GM13976 (cell line): ENCODE data around the gene PLCB1.

Experiments
- DNase-seq: peaks from one replicate; pipeline ENCODE4 v3.0.0; 2012; ENCODE audit warnings: low spot score
- in situ Hi-C: fragments of 300-500 bp; cut with MboI; formaldehyde crosslinking; loops from one replicate; pipeline ENCODE4 v1.12.0; 2022; ENCODE audit warnings: low sequenced_read_pairs, mixed read lengths, inconsistent platforms; ENCODE audit not compliant: unreplicated experiment
- TF ChIP-seq, protein P1 (sequence below): IDR thresholded peaks from 2 replicates; pipeline ENCODE4 v1.5.1; 2012; ENCODE audit warnings: borderline replicate concordance, mild to moderate bottlenecking; ENCODE audit not compliant: insufficient read depth; ENCODE audit errors: extremely low read depth, missing control alignments, control extremely low read depth

The PLCB1 gene

DNA sequence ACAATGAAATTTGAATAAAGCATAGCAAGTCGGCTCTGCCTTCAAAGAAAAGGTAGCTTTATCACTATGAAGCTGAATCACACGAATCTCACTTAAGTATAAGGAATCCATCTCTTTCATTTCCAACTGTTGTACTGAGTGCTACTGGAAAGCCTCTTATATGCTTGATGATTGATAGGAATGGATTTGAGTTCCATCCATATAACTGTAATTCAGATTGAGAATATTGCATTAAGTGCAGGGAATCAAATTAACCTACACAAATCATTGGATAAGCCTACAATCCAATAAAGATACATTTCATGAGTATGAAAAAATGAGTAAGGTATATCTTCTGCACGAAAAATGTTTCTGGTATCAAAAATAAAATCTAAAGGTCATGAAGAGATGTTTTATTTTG, 492.0 kb downstream of the PLCB1 start:
- in situ Hi-C loops: no loop called here
- no peak for DNase-seq
- TF ChIP-seq, protein P1, sequence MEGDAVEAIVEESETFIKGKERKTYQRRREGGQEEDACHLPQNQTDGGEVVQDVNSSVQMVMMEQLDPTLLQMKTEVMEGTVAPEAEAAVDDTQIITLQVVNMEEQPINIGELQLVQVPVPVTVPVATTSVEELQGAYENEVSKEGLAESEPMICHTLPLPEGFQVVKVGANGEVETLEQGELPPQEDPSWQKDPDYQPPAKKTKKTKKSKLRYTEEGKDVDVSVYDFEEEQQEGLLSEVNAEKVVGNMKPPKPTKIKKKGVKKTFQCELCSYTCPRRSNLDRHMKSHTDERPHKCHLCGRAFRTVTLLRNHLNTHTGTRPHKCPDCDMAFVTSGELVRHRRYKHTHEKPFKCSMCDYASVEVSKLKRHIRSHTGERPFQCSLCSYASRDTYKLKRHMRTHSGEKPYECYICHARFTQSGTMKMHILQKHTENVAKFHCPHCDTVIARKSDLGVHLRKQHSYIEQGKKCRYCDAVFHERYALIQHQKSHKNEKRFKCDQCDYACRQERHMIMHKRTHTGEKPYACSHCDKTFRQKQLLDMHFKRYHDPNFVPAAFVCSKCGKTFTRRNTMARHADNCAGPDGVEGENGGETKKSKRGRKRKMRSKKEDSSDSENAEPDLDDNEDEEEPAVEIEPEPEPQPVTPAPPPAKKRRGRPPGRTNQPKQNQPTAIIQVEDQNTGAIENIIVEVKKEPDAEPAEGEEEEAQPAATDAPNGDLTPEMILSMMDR: no peak

DNA sequence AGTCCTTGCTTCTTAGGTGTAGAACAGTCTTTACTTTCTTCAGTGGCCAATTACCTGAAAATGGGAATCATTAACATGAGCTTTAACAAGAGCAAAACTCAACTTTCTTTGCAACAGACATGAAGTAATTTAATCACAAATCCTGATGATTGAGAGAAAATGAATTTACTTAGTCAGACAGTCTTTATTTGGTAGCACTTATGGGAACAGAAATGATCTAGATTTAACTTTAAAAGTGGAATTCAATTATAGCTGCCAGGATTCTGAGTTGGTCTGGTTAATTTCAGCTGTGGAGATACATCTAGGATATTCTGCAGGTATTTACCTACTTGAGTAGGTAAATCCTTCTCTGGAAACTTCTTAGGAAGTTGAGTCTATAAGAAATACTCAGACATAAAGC, 492.6 kb downstream of the PLCB1 start:
- in situ Hi-C loops: no loop called here
- TF ChIP-seq, protein P1: no peak
- no peak for DNase-seq

- TF ChIP-seq, protein P1: no peak
- DNase-seq: no peak
- in situ Hi-C loops: no loop called here
These were observed 495.4 kb downstream of the PLCB1 start for GRCh38 chr20:8627340-8628004.

- DNase-seq: no peak
- TF ChIP-seq, protein P1: no peak
- in situ Hi-C loops: no loop called here
These were observed 499.2 kb downstream of the PLCB1 start for GRCh38 chr20:8631271-8631670.

- DNase-seq: no peak
- in situ Hi-C loops: no loop called here
- TF ChIP-seq, protein P1: no peak
These were observed 501.3 kb downstream of the PLCB1 start for GRCh38 chr20:8633366-8633765.

- DNase-seq: no peak
- TF ChIP-seq, protein P1: no peak
- in situ Hi-C loops: no loop called here
These were observed 503.0 kb downstream of the PLCB1 start for GRCh38 chr20:8635048-8635572.
